GM19372 (cell line): ENCODE results near the gene HSPBP1.

Experiments used
- ATAC-seq: cut with Tn5 transposase; IDR thresholded peaks from one replicate; pipeline ENCODE4 v1.9.1; 2021; ENCODE audit warnings: mild to moderate bottlenecking, low read depth, moderate library complexity; ENCODE audit not compliant: unreplicated experiment

The HSPBP1 gene

GRCh38 chr19:55223291-55224037 lies 56.4 kb downstream of the HSPBP1 start:
- ATAC-seq, result no peak

GRCh38 chr19:55220525-55220924 lies 59.4 kb downstream of the HSPBP1 start:
- no peak for ATAC-seq

GRCh38 chr19:55216461-55217198 lies 63.3 kb downstream of the HSPBP1 start:
- no peak for ATAC-seq

GRCh38 chr19:55213547-55213946 lies 66.4 kb downstream of the HSPBP1 start:
- no peak for ATAC-seq

GRCh38 chr19:55212447-55212846 lies 67.5 kb downstream of the HSPBP1 start:
- ATAC-seq, result no peak
